A549 (cell line): ENCODE data around the gene CACNA1C. TPM values are rescaled to one million over a fixed set of nuclear protein-coding genes. Genes with fewer than 3 reads are reported as not detected.

Source experiments
- ATAC-seq, 2 experiments: fragments of 200-7000 bp in 1 of 2; fragments of >200 bp in 1 of 2; cut with Nextera tagmentation in 1 of 2; cut with Tn5 transposase in 1 of 2; 3 replicates each; pipeline versions ENCODE4 v1.8.0 to v1.9.1; 2018 to 2020; ENCODE audit warnings: mild to moderate bottlenecking in 1 of 2, moderate library complexity in 1 of 2
- CTCF ChIA-PET: fragments of 300-600 bp; sonication (Branson Sonifier 250); formaldehyde crosslinking; extraction: SDS; loops from one replicate; lab custom pipeline; 2021; ENCODE audit warnings: antibody characterized with exemption, inconsistent platforms; lab: Yijun Ruan, JAX
- POLR2A ChIA-PET: fragments of 350-600 bp; formaldehyde crosslinking; extraction: SDS; loops from one replicate; lab custom pipeline; 2021; ENCODE audit warnings: antibody characterized with exemption, inconsistent platforms; lab: Yijun Ruan, JAX
- DNase-seq, 2 experiments: peaks; one replicate each; pipeline versions ENCODE4 v3.0.0 to v3.0.0-alpha.2; 2011 to 2016; ENCODE audit warnings: low read depth in 1 of 2, low spot score in 1 of 2
- FAIRE-seq: peaks from 2 replicates; lab custom pipeline; 2011; peaks lifted over from hg19 to GRCh38; lab: Jason Lieb, UNC
- H3K27ac ChIP-seq, 2 experiments: fragments of >200 bp; sonication (Bioruptor Twin); formaldehyde crosslinking; 3 replicates each; pipeline ENCODE4 v1.5.1; 2016 to 2017
- H3K4me1 ChIP-seq: fragments of >200 bp; sonication (Bioruptor Twin); formaldehyde crosslinking; 3 replicates; pipeline ENCODE4 v1.6.1; 2016
- H3K4me2 ChIP-seq: fragments of >200 bp; sonication (Bioruptor Twin); formaldehyde crosslinking; 3 replicates; pipeline ENCODE4 v1.6.1; 2016
- H3K4me3 ChIP-seq: fragments of >200 bp; sonication (Bioruptor Twin); formaldehyde crosslinking; 3 replicates; pipeline ENCODE4 v1.5.1; 2016
- H3K9me3 ChIP-seq: fragments of >200 bp; sonication (Bioruptor Twin); formaldehyde crosslinking; 3 replicates; pipeline ENCODE4 v1.6.1; 2016
- ATOH8 ChIP-seq: fragments of 250-450 bp; sonication (Bioruptor Pico); IDR thresholded peaks from 2 replicates; pipeline ENCODE4 v1.5.0; 2020; ENCODE audit warnings: low read depth, mild to moderate bottlenecking, moderate library complexity
- ELK1 ChIP-seq: fragments of 150-350 bp; IDR thresholded peaks from 2 replicates; pipeline ENCODE4 v1.6.1; 2014; ENCODE audit warnings: low read depth, mild to moderate bottlenecking, low read length
- FOSL2 ChIP-seq, 2 experiments: fragments of 450-650 bp in 1 of 2; fragments of >200 bp in 1 of 2; sonication (Bioruptor Twin) in 1 of 2; formaldehyde crosslinking; IDR thresholded peaks; 2 replicates each; pipeline versions ENCODE4 v1.5.0 to v1.6.1; 2016 to 2020; ENCODE audit warnings: mild to moderate bottlenecking in 1 of 2, moderate library complexity in 1 of 2
- GATA3 ChIP-seq: IDR thresholded peaks from 2 replicates; pipeline ENCODE4 v1.6.1; 2012; ENCODE audit warnings: borderline replicate concordance
- HOXB13 ChIP-seq: fragments of 250-450 bp; sonication (Bioruptor Pico); IDR thresholded peaks from 2 replicates; pipeline ENCODE4 v1.5.0; 2020; ENCODE audit warnings: low read depth, mild to moderate bottlenecking, moderate library complexity
- HOXB5 ChIP-seq: fragments of 250-450 bp; sonication (Bioruptor Pico); IDR thresholded peaks from 2 replicates; pipeline ENCODE4 v1.5.0; 2020; ENCODE audit warnings: mild to moderate bottlenecking, moderate library complexity
- JUNB ChIP-seq: fragments of >200 bp; sonication (Bioruptor Twin); formaldehyde crosslinking; IDR thresholded peaks from 2 replicates; pipeline ENCODE4 v1.6.1; 2016
- KDM5A ChIP-seq: fragments of 200-600 bp; sonication (generic); IDR thresholded peaks from 2 replicates; pipeline ENCODE4 v1.6.1; 2016; ENCODE audit warnings: antibody characterized with exemption, mild to moderate bottlenecking
- MYC ChIP-seq: IDR thresholded peaks from 2 replicates; pipeline ENCODE4 v1.6.1; 2012; ENCODE audit warnings: mild to moderate bottlenecking, inconsistent platforms, low read length, improper control_type of control experiment, borderline replicate concordance
- PHF8 ChIP-seq: fragments of 200-600 bp; sonication (generic); IDR thresholded peaks from 2 replicates; pipeline ENCODE4 v1.6.1; 2016; ENCODE audit warnings: low read depth, mild to moderate bottlenecking, antibody characterized with exemption, moderate library complexity, borderline replicate concordance
- RARB ChIP-seq: fragments of 250-450 bp; sonication (Bioruptor Pico); IDR thresholded peaks from 2 replicates; pipeline ENCODE4 v1.8.0; 2021; ENCODE audit warnings: mild to moderate bottlenecking, moderate library complexity
- REST ChIP-seq: fragments of 200-600 bp; sonication (generic); IDR thresholded peaks from 2 replicates; pipeline ENCODE4 v1.6.1; 2016; ENCODE audit warnings: antibody characterized with exemption, mild to moderate bottlenecking, moderate library complexity
- RFX5 ChIP-seq: fragments of 450-650 bp; IDR thresholded peaks from 2 replicates; pipeline ENCODE4 v1.7.1; 2014; ENCODE audit warnings: antibody characterized with exemption, mild to moderate bottlenecking, moderate library complexity
- ZFP36 ChIP-seq: fragments of 450-650 bp; IDR thresholded peaks from 2 replicates; pipeline ENCODE4 v1.6.1; 2014; ENCODE audit warnings: borderline replicate concordance; ENCODE audit not compliant: partially characterized antibody
- WGBS: methylation state at CpG from one replicate; pipeline ENCODE4 v1.1.6; 2017; ENCODE audit errors: missing lambda C conversion rate; 5-methylcytosine and 5-hydroxymethylcytosine counted together
- polyA plus RNA-seq, 4 experiments: library from polyadenylated mRNA; depleted of rRNA in 3 of 4; stranded (reverse); fragments of >200 nt; fragmentation: RNase III in 1 of 4; extraction: RNeasy Plus Mini Kit Qiagen cat#74134 plus additional on column Dnase treatment in 1 of 4; gene quantifications; 2 replicates in 3 of 4; 3 replicates in 1 of 4; pipeline ENCODE4 v1.2.3, GENCODE V29; 2011 to 2017
- TF ChIP-seq, protein P1 (sequence below): fragments of 250-450 bp; sonication (Bioruptor Pico); IDR thresholded peaks from 2 replicates; pipeline ENCODE4 v1.5.0; 2021; ENCODE audit warnings: mild to moderate bottlenecking, moderate library complexity, borderline replicate concordance
- TF ChIP-seq, protein P2 (sequence below): fragments of >200 bp; sonication (Bioruptor Twin); formaldehyde crosslinking; IDR thresholded peaks from 2 replicates; pipeline ENCODE4 v1.6.1; 2016

Gene CACNA1C
- polyA plus RNA-seq, 2 of the 4 experiments (the other 2 are of a cell fraction), result not detected

- TF ChIP-seq ZFP36, result no peak
- TF ChIP-seq RFX5, result no peak
- no peak for TF ChIP-seq REST
- no peak for TF ChIP-seq RARB (CRISPR knock-in tag)
- no peak for TF ChIP-seq FOSL2 (IDR thresholded peaks at IDR 0.05)
- TF ChIP-seq FOSL2 (CRISPR knock-in tag; IDR thresholded peaks at IDR 0.05), result no peak
- ATAC-seq, result no peak
- no peak overlapping the region for H3K27ac ChIP-seq
- no peaks in the 10 kb centered on the region for H3K4me1 ChIP-seq
- ChIA-PET POLR2A (no interaction called here), CTCF (interaction anchor here (0.9 kb wide), 1 partner anchor 17 kb away, joined by 3 read pairs; no protein-coding TSS in a partner anchor)
- no peak for DNase-seq
- H3K4me3 ChIP-seq, result no peak overlapping the region
- FAIRE-seq, result no peak
- no peak overlapping the region for H3K4me2 ChIP-seq
- WGBS, result 56% methylated on average over 18 of the region's 19 CpGs
- no peaks in the 10 kb centered on the region for H3K9me3 ChIP-seq
Observed at GRCh38 chr12:2191534-2192153, 138.9 kb downstream of the CACNA1C start.

- FAIRE-seq, result no peak
- Histone ChIP-seq H3K9me3 (no peaks in the 10 kb centered on the region), H3K4me1 (no peaks in the 10 kb centered on the region), H3K4me3 (no peak overlapping the region)
- CTCF ChIA-PET, result interaction anchor here (0.9 to 1.2 kb wide), 2 partner anchors 17 to 38 kb away, joined by 3 read pairs; no protein-coding TSS in a partner anchor
- POLR2A ChIA-PET, result no interaction called here
- TF ChIP-seq KDM5A (no peak), GATA3 (no peak), RFX5 (no peak), HOXB5 (no peak), HOXB13 (CRISPR knock-in tag) (no peak), ELK1 (no peak), RARB (CRISPR knock-in tag) (no peak)
- TF ChIP-seq, protein P1, sequence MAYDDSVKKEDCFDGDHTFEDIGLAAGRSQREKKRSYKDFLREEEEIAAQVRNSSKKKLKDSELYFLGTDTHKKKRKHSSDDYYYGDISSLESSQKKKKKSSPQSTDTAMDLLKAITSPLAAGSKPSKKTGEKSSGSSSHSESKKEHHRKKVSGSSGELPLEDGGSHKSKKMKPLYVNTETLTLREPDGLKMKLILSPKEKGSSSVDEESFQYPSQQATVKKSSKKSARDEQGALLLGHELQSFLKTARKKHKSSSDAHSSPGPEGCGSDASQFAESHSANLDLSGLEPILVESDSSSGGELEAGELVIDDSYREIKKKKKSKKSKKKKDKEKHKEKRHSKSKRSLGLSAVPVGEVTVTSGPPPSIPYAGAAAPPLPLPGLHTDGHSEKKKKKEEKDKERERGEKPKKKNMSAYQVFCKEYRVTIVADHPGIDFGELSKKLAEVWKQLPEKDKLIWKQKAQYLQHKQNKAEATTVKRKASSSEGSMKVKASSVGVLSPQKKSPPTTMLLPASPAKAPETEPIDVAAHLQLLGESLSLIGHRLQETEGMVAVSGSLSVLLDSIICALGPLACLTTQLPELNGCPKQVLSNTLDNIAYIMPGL (CRISPR knock-in tag), result no peak
- TF ChIP-seq, all 56 proteins: peak for 0
- no peak overlapping the region for H3K4me2 ChIP-seq
- no peak for DNase-seq
- no peak overlapping the region for H3K27ac ChIP-seq
- 66% methylated on average over 10 of the region's 10 CpGs for WGBS
- no peak for ATAC-seq
Observed at GRCh38 chr12:2192231-2192630, 139.4 kb downstream of the CACNA1C start.

GRCh38 chr12:2194060-2194459 is 141.3 kb downstream of the CACNA1C start:
- CTCF ChIA-PET, result interaction anchor here (0.9 kb wide), 1 partner anchor 8 kb away, joined by 5 read pairs; no protein-coding TSS in a partner anchor
- ATAC-seq, result no peak

More at GRCh38 chr12:2194060-2194459, 141.3 kb downstream of the CACNA1C start:
- no peaks in the 10 kb centered on the region for H3K4me1 ChIP-seq
- no peak for DNase-seq
- POLR2A ChIA-PET, result no interaction called here
- WGBS, result 13% methylated on average over 4 of the region's 4 CpGs
- no peak overlapping the region for H3K27ac ChIP-seq
- H3K9me3 ChIP-seq, result no peaks in the 10 kb centered on the region
- no peak overlapping the region for H3K4me2 ChIP-seq
- H3K4me3 ChIP-seq, result no peak overlapping the region
- FAIRE-seq, result no peak
- TF ChIP-seq, protein P2, sequence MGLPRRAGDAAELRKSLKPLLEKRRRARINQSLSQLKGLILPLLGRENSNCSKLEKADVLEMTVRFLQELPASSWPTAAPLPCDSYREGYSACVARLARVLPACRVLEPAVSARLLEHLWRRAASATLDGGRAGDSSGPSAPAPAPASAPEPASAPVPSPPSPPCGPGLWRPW, result no peak
- TF ChIP-seq ATOH8 (CRISPR knock-in tag), result no peak
- TF ChIP-seq PHF8, result no peak
- no peak for TF ChIP-seq MYC
- no peak for TF ChIP-seq ZFP36
- TF ChIP-seq JUNB, result no peak
- no peak for TF ChIP-seq ELK1
- TF ChIP-seq, all 56 proteins: peak for 0
